ENCODE measurements around the gene LARGE2.
A peak's percentile ranks its signal among the peaks of the same experiment; 100 is the strongest.

Gene LARGE2

DNA sequence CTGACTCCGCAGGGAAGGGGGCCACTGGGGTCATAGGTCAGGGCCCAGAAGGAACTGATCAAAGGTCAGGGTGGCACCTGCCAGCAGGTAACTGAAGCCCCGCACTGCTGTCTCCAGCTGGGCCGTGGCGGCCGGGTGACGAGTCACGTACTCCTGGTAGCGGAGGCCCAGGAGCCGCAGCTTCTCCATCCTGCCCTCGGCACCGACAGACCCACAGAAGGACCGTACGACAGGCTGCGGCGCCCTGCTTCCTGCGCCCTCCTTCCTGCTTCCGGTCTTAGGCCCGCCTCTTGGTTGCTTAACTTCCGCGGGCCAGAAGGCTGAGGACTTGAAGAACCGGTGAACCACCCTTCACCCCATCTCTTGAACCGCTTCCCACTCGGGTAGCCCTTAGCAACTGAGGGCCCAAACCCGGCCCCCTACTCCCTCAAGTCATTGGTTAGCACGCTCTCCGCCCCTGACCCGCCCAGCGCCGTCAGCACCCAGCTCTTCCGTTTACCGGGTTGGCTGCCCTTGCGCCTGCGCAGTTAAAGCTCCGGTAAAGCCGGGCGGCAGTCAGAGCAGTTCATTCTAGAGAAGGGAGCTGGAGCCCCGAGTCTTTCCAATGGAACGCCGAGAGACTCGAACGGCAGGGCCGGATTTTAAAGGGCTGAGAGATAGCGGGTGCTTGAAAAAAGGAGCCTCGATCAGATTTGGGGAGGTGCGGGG is 4.7 kb upstream of the LARGE2 start, which contains the start of gene PEX16:
TSS of gene PEX16 (minus strand) at position 255 of the 708 bp plus-strand sequence. CDS start at position 189, 66 bp downstream.
- H3K4me3 ChIP-seq (ENCODE audit: low read length): peak within 1 kb of the TSS; percentile 98
- no peak for TF ChIP-seq CTCF (conservative IDR thresholded peaks at IDR 0.05; ENCODE audit: low read depth, low read length)
- peak; percentile 98 for DNase-seq (ENCODE audit: low read depth)

GRCh38 chr11:45918331-45918941 is 4.0 kb upstream of the LARGE2 start:
- DNase-seq (ENCODE audit: low read depth): peak; percentile 15
- TF ChIP-seq CTCF (conservative IDR thresholded peaks at IDR 0.05; ENCODE audit: low read depth, low read length): no peak

DNA sequence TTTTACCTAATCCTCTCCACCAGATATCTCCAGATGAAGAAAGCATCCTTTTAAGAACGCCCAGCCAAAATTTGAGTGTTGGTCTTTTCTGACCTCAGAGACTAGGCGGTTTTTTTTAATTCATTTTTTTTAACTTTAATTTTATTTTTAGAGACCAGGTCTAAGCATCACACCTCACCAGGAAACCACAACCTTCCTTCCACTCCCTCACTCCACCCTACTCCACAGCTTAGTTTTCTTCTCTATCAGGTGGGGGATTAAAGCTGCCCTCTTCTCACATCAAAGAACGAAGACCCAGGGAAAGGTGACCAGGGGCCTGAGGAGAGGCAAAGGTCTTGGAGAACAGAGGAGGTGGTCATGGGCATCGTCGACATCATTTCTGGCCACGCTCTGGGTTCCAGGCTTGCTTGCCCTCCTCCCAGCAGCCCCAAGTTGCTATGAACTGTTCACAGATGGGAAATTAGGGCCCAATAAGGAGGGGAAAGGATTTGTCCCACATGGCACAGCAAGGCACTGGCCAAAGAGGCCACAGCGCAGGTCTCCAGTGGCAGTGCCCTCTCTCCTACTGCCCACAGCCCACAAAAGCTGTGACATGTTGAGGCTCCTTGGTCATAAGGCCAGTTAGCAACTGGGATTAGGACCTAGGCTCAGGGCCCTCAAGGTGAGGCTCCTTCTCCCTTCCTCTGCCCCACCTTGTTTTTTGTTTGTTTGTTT is 3.3 kb upstream of the LARGE2 start:
- DNase-seq (ENCODE audit: low read depth): no peak
- no peak overlapping the region for H3K4me3 ChIP-seq (ENCODE audit: low read length)
- no peak for TF ChIP-seq CTCF (conservative IDR thresholded peaks at IDR 0.05; ENCODE audit: low read depth, low read length)

More at GRCh38 chr11:45918331-45918941, 4.0 kb upstream of the LARGE2 start:
- H3K4me3 ChIP-seq (ENCODE audit: low read length): peak overlapping the region; percentile 98

- DNase-seq (ENCODE audit: low read depth): no peak
- no peak overlapping the region for H3K4me3 ChIP-seq (ENCODE audit: low read length)
- TF ChIP-seq CTCF (conservative IDR thresholded peaks at IDR 0.05; ENCODE audit: low read depth, low read length): no peak
Measured at GRCh38 chr11:45919806-45920530, 2.5 kb upstream of the LARGE2 start.

DNA sequence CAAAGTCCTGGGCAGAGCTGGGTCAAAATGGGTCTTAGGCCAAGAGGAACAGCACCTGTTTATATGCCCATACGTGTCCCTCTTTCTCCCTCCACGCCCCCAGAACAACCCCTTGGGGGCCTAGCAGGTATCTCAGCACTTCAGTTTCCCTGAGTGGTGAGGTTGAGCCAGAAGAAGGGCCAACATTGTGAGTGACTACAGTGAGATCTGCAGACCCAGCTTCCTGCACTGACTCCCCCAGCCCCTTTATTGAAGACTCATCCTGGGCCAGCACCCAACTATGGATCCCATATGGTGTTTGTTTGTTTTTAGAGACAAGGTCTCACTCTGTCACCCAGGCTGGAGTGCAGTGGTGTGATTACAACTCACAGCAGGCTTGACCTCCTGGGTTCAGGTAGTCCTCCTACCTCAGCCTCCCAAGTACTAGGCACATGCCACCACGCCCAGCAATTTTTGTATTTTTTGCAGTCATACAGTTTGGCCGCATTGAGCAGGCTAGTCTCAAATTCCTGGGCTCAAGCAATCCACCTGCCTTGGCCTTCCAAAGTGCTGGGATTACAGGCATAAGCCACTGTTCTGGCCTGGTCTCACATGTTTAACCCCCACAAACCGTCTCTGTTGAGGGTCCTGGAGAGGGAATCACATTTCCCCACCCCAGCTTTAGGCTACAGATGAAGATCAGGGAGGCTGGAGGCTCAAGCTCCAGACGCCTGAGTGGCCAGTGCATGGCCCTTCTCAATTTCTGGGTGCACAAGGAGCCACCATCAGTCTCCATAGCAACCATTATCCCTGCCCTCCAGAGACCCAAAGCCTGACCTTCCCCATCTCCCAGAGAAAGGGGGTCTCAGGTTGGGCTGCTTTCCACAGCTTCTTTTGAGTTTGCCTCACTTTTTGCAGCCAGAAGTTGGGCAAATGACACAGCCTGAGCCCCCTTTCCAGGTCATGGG is 1.7 kb upstream of the LARGE2 start:
- no peak overlapping the region for H3K4me3 ChIP-seq (ENCODE audit: low read length)
- no peak for DNase-seq (ENCODE audit: low read depth)
- TF ChIP-seq CTCF (conservative IDR thresholded peaks at IDR 0.05; ENCODE audit: low read depth, low read length): no peak
